ENCODE results near the gene TNFAIP3.

- TF ChIP-seq CTCF (IDR thresholded peaks at IDR 0.05) (no peak), POLR2A (IDR thresholded peaks at IDR 0.05) (no peak)
Observed at GRCh38 chr6:137846274-137846673, 20.8 kb upstream of the TNFAIP3 start.

All from lower leg skin (tissue), 3 donors.